NCI-H2029 treated with DMSO at 0.1 percent for 48 hours (cell line): ENCODE results near the gene MMP15.
"Not testable (repeated sequence)": the region's sequence is repeated elsewhere in the genome, so short reads cannot be mapped to it uniquely, and the experiment has no call there.

ENCODE experiments used
- DNase-seq: peaks from one replicate; lab custom pipeline; 2025; lab: John Stamatoyannopoulos, UW

The MMP15 gene

GRCh38 chr16:57996406-57997175, 29.0 kb upstream of the MMP15 start:
- DNase-seq = no peak

GRCh38 chr16:57997176-57997527, 28.4 kb upstream of the MMP15 start:
- DNase-seq = no peak

GRCh38 chr16:57997528-57998265, 27.9 kb upstream of the MMP15 start:
- DNase-seq = no peak

DNA sequence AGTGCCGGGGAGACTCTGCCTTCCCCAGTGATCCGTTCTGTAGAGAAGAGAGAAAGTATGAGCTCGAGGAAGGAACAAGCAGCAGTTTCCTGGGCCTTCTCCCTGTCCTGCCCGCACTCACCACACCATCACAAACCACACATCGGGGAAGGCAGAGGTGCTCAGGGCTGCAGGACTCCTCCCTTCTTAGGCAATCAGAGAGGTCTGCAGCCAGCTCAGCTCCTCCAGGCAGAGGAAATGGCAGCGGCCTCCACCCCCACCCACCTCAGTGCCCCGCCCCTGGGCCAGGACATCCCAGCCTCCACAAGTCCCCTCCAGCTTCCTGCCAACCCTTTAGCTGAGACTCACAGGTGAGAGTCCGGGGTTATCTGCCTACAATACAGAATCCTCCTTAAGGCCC, 27.1 kb upstream of the MMP15 start:
- no peak for DNase-seq

DNA sequence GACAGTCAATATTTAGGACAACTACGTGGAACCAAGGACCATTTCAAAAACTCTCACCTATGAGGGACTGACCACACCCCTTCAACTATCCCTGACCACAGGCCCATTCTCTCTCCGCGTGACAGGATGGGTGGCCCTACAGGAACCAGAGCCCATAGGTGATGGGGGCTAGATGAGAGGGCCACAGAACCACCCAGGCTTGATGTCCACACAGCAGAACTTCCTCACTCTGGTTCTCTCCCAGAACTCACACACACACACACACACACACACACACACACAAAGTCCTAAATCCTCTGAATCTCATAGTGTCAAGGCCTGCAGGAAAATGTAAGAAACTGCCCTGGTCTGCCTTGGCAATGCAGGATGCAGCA, 26.6 kb upstream of the MMP15 start:
- DNase-seq = no peak

DNA sequence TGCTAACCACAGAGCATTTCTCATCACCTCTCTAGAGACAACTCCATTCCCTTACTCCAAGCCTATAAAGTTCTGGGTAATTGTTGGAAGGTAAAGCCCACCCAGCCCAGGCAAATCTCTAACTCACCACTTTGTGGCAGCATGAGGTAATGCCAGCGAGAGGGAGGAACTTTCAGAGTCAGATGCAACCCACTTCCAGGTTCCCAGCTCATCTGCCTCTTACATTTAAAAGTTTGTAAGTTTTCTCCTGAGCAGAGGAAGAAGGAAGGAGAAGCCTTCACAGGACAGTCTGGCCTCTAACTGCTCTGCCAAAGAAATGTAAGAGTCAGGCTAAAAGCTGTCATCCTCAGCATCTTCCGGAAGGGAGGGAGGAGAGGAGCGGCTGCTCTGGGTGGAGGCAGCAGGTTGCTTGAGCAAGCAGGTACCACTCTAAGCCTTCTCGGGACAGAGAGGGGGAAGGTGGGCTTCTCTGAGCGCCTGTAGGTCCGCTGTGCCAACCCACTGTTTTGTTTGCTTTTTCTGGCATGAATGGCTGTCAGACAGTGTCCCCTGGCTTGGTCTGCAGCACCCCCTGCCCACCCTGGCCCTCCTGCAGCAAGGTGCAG, 26.1 kb upstream of the MMP15 start:
- DNase-seq = no peak

DNA sequence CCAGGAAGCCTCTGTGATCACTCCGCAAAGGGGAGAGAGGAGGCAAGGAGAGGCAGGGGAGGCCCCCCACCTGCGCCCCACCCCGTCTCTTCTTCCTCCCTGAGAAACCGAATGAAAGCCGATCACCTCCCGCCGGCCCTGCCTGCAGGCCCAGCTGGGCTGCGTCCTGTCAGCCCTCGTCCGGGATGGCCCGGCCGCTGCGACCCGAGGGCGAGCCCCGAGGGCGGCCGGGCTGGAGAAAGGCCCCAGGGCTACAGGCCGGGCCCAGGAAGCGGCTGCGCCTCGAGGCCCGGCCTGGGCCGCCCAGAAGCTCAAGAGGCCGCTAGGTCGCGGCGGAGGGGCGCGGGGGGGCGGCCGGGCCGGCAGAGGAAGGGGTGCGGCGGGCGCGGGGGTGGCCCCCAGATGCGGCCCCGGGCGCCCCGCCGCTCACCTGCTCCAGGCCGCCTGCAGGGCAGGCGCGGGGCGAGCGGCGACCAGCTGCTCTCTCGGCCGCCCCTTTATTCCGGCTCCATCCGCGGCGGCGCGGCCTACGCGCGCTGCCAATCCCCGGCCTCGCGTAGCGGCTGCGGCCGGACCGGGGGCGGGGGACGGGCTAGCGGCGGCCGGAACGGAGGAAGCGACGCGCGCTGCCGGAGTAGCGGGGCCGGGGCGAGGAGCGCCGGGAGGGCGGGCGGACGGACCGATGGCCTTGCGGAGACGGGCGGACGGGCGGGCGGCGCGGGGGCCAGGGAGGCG, 25.4 kb upstream of the MMP15 start, which contains the start of gene ZNF319:
TSS of gene ZNF319 (minus strand) at position 702 of the 735 bp plus-strand sequence. CDS start 2,407 bp downstream, outside the sequence.
- no peak for DNase-seq

DNA sequence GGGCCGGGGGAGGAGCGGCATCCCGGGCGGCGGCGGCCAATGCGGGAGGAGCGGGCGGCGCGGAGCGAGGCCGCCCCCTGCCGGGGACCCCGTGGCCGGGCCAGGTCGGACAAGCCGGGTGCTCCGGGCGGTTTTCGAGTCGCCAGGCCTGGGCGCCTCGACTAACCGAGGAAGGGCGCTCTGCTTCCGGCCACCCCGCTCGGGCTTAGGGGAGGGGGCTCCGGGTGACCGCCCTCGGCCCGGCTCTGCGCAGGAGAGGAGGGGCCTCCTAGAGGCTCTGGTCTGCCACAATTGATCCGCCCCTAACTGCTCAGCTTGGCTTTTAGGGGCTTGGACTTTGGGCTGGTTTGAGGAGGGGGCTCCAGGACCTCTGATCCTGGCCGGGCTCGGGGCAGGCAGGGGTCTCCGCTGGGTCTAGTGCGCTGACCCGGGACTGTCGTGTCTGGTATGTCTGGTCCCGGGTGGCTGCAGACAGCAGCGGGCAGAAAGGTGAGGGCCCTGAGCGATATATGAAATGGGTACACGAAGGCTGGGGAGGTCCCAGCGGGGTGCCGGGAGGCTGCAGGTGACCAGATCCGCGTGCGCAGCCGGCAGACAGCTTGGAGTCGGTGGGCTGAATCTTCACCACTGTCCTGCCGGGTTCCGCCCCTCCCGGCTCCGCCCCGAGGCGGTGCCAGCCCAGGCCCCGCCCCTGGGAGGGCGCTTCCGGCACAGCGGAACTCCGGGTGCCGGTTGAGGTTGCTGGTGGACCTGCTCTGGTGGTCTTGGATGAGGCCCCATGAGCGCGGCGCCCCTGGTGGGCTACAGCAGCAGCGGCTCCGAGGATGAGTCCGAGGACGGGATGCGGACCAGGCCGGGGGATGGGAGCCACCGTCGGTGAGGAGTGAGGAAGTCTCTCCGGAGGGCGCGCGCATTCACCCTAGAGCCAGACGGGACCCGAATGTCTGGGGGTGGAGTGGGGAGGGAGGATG, 24.6 kb upstream of the MMP15 start, which contains the start of gene USB1:
TSS of gene USB1 (plus strand) at position 702 of the 971 bp plus-strand sequence. CDS start at position 779, 77 bp downstream.
- no peak for DNase-seq

DNA sequence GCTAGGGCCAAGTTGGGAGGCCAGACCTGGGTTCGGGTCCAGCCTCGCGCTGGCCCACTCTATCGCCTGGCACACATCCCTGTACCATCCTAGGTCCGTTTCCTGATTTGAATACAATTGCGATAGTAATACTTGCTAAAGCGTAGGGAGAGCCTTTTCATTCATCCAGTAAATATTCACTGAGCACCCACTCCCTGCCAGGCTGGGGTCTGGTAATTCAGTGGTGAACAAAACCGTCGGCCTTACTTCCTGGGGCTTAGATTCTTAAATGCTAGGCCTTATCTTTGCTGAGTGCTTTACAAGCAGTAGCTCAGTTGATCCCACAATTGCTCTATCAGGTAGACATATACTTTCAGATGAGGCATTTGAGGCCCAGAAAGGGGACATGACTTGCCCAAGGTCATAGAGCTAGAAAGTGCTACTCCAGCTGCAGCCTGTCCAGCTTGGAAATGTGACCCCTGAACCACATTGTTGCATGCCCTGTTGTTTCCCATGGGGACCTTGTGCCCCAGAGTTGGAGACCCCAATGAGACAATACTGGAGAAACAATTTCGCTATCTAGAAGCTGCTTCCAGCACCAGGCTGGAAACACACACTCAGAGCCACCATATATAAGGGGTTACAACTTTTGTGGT, 23.7 kb upstream of the MMP15 start:
- no peak for DNase-seq

- no peak for DNase-seq
Observed at GRCh38 chr16:58002416-58002800, 23.1 kb upstream of the MMP15 start.

GRCh38 chr16:58002936-58003335, 22.6 kb upstream of the MMP15 start:
- DNase-seq = no peak

GRCh38 chr16:58004736-58005135, 20.8 kb upstream of the MMP15 start:
- not testable (repeated sequence) for DNase-seq

DNA sequence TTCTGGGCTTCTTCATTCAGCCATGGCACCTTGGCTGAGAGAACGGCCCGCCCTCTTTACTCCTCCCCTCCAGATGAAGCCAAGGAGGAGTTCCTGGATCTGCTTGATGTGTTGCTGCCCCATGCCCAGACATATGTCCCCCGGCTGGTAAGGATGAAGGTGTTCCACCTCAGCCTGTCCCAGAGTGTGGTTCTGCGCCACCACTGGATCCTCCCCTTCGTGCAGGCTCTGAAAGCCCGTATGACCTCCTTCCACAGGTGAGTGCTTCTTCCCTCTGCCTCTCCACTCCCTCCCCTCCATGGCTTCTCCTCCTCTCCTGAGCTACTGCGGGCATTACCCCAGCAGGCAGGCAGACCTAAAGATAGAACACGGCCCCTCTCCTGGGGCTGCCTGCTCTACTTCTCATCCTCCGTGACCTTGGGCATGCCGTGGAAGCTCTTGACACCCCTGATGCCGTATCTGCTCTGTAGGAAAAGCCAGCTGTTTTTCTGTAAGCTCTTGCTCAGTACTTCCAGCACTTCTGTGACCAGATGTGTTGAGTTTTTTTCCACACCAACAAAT, 15.6 kb upstream of the MMP15 start:
- no peak for DNase-seq

DNA sequence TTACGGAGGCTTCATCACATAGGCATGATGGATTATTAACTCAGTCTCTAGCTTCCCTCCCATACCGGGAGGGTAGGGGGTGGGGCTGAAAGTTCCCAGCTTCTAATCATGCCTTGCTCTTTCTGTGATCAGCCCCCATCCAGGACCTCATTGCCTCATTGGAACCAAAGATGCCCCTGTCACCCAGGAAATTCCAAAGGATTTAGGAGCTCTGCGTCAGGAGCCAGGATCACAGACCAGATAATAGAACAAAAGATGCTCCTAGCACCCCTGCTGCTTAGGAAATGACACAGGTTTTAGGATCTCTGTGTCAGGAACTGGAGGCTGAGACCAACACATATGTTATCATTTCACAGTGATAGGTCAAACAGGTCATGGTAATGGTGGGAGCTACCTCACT, 14.7 kb upstream of the MMP15 start:
- no peak for DNase-seq

- no peak for DNase-seq
Observed at GRCh38 chr16:58011652-58012051, 13.9 kb upstream of the MMP15 start.

DNA sequence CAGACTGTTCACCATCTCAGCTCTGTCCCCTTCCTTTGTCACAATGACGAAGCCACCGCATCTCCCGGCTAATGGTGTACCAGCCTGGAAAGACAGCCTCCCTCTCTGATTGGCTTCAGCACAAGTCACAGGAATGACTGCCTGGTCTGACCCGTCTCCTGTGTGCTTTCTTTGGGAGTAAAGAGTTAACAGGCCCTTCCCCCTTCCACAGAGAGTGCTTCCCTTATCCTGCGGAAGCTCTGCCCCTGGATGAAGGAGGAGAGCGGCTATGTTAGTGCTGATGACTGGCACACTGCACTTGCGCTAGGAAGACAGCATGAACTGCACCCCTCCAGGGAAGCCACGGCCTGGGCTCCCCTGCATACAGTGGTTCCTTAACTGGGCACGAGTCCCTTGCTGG, 13.1 kb upstream of the MMP15 start:
- DNase-seq = no peak

DNA sequence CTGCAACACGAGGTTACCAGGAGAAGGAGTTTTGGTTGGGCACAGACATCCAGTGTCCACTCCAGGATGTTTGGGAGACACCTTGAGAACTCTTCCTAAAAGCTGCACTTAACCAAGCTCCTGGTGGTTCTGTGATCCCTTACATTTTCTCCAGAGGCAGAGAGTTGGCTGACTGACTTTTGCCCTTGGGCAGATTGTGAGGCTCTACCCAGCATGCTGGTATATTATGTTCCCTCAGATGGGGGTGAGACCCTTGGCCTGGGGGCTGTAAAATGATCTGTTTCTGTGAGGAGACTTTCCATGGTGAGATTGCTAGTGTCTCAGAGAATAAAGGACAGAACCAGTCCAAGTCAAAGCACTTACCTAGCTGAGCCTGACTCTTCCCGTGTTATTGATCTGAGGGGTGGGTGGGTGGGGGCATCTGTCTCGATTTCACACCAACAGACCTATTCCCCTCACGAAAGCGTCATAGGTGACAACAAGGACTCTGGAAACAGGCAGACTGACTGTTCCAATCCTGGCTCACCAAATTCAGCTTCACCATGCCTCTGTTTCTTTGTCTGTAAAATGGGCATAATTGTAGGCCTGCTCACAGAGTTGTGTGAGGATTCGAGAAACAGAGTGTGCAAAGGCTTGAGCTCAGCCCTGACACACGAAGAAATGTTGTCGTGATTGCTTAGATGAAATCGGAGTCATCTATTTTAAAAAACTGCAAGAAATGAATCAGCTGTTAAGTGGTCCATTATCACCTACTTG, 12.2 kb upstream of the MMP15 start:
- no peak for DNase-seq

DNA sequence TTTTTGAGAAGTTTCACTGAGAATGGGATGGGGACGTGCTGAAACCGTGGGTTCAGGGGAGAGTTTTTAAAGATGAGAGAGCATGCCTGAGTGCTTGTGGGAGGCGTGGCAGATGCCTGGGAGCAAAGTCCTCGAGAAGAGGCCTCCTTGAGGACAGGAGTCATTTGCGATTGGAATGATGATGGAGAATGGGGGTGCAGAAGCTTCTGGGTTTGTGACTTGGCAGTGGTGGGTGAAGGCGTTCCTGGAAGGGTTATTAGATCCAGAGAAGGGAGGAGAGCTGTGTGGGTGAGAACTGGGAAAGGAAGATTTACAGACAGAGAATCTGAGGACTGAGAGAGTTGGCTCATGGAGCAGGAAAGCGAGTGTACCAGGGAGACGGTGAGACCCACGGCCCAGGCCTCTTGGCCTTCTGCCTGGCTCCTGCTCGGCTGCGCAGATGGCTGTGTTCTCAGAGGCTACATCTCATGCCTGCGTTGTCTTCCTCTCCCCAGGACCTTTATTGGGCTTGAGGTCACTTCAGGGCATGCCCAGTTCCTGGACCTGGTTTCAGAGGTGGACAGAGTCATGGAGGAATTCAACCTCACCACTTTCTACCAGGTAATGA, 8.6 kb upstream of the MMP15 start:
- no peak for DNase-seq

GRCh38 chr16:58018803-58019202, 6.8 kb upstream of the MMP15 start:
- DNase-seq = no peak
